ENCODE measurements around the gene IL1R2.

DNA sequence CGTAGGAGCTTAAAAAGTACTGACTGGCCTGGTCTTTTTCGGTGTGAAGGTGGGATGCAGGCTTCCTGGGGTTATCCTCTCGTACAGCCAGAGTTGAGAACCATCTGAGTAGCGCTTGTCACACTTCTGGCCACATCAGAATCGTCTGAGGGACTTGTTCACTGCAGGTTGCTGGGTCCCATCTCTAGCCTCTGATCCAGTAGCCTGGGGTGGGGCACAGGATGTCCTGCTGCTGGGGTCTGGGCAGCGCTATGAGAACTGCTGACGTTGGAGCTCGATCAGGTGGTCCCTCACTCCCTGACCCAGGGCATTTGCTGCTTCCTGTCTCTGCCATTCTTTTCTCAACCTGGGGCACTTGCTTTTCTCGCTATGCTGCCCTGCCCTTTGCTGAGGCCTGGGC, 7.1 kb upstream of the IL1R2 start:
- TF ChIP-seq ZBTB7A (IDR thresholded peaks at IDR 0.05; ENCODE audit: borderline replicate concordance, control insufficient read depth, low read depth, low read length): no peak
- no peak for TF ChIP-seq ZNF12 (CRISPR knock-in tag; IDR thresholded peaks at IDR 0.05)
- no peak for TF ChIP-seq RBM25 (IDR thresholded peaks at IDR 0.05; ENCODE audit: low read depth, low read length, severe bottlenecking)
- TF ChIP-seq IRF2 (CRISPR knock-in tag; IDR thresholded peaks at IDR 0.05): no peak
- TF ChIP-seq, protein P1, sequence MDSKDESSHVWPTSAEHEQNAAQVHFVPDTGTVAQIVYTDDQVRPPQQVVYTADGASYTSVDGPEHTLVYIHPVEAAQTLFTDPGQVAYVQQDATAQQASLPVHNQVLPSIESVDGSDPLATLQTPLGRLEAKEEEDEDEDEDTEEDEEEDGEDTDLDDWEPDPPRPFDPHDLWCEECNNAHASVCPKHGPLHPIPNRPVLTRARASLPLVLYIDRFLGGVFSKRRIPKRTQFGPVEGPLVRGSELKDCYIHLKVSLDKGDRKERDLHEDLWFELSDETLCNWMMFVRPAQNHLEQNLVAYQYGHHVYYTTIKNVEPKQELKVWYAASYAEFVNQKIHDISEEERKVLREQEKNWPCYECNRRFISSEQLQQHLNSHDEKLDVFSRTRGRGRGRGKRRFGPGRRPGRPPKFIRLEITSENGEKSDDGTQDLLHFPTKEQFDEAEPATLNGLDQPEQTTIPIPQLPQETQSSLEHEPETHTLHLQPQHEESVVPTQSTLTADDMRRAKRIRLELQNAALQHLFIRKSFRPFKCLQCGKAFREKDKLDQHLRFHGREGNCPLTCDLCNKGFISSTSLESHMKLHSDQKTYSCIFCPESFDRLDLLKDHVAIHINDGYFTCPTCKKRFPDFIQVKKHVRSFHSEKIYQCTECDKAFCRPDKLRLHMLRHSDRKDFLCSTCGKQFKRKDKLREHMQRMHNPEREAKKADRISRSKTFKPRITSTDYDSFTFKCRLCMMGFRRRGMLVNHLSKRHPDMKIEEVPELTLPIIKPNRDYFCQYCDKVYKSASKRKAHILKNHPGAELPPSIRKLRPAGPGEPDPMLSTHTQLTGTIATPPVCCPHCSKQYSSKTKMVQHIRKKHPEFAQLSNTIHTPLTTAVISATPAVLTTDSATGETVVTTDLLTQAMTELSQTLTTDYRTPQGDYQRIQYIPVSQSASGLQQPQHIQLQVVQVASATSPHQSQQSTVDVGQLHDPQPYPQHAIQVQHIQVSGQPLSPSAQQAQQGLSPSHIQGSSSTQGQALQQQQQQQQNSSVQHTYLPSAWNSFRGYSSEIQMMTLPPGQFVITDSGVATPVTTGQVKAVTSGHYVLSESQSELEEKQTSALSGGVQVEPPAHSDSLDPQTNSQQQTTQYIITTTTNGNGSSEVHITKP (IDR thresholded peaks at IDR 0.05; ENCODE audit: partially characterized antibody): no peak
- no peak for TF ChIP-seq SMC3 (conservative IDR thresholded peaks at IDR 0.05; ENCODE audit: insufficient read depth, low read depth, low read length)
- TF ChIP-seq NFE2 (IDR thresholded peaks at IDR 0.05; ENCODE audit: low read depth): no peak

All from K562 (cell line).